Measurements from ENCODE around the gene PDYN.

- TF ChIP-seq CTCF (conservative IDR thresholded peaks at IDR 0.05; ENCODE audit: low read depth, low read length) (no peak), EZH2 (IDR thresholded peaks at IDR 0.05; ENCODE audit: borderline replicate concordance, low read depth, low read length, poor library complexity, severe bottlenecking) (no peak)
Measured at GRCh38 chr20:1982686-1983085, 11.2 kb downstream of the PDYN start.
